Myometrial cell (primary cell): ENCODE data around the gene NUP188. TPM values are rescaled to one million over a fixed set of nuclear protein-coding genes. Genes with fewer than 3 reads are reported as not detected.

Experiments
- total RNA-seq: library from RNA; depleted of rRNA; stranded (reverse); fragments of >200 nt; gene quantifications from 2 replicates; pipeline ENCODE4 v1.2.3, GENCODE V29; 2015

Gene NUP188
- 30.8 and 37.9 TPM in 2 replicates for total RNA-seq

GRCh38 chr9:128947527-128948301, at the start of gene NUP188, which contains the start of gene DOLK:
Gene NUP188 (plus strand): TSS chr9:128947699. CDS start chr9:128947720, 21 bp downstream.
Gene DOLK (minus strand): TSS chr9:128947603. CDS start chr9:128947303, 300 bp downstream.

GRCh38 chr9:128920381-128921058, 27.0 kb upstream of the NUP188 start, which contains the start of gene PHYHD1:
Gene PHYHD1 (plus strand): TSS chr9:128920982. CDS start chr9:128922324, 1,342 bp downstream.

GRCh38 chr9:129028192-129028966, 80.9 kb downstream of the NUP188 start, which contains the start of gene SH3GLB2:
Gene SH3GLB2 (minus strand): TSS chr9:129028331. CDS start chr9:129028154, 177 bp downstream.

GRCh38 chr9:129036241-129036922, 88.9 kb downstream of the NUP188 start, which contains the start of gene MIGA2:
Gene MIGA2 (plus strand): TSS chr9:129036626. CDS start chr9:129040595, 3,969 bp downstream.

Other genes with a start within 250 kb of the NUP188 start
- 3.7 and 4.6 TPM in 2 replicates for gene PKN3, start 245.2 kb upstream of the NUP188 start, total RNA-seq
- gene ZDHHC12, start 223.6 kb upstream of the NUP188 start, total RNA-seq: 89.1 and 122 TPM in 2 replicates
- gene ZER1, start 175.8 kb upstream of the NUP188 start, total RNA-seq: 21.3 and 33.7 TPM in 2 replicates
- gene TBC1D13, start 160.4 kb upstream of the NUP188 start, total RNA-seq: 13.5 and 13.6 TPM in 2 replicates
- 28.0 and 40.4 TPM in 2 replicates for gene ENDOG, start 129.2 kb upstream of the NUP188 start, total RNA-seq
- 25.4 and 31.0 TPM in 2 replicates for gene SPOUT1, start 117.9 kb upstream of the NUP188 start, total RNA-seq
- 19.1 and 25.7 TPM in 2 replicates for gene KYAT1, start 65.7 kb upstream of the NUP188 start, total RNA-seq
- 39.2 and 44.1 TPM in 2 replicates for gene LRRC8A, start 65.6 kb upstream of the NUP188 start, total RNA-seq
- 5.5 and 9.7 TPM in 2 replicates for gene PHYHD1, start 26.7 kb upstream of the NUP188 start, total RNA-seq
- gene DOLK, start 96 bp upstream of the NUP188 start, total RNA-seq: 29.1 and 37.5 TPM in 2 replicates
- 38.6 and 39.2 TPM in 2 replicates for gene SH3GLB2, start 80.6 kb downstream of the NUP188 start, total RNA-seq
- gene MIGA2, start 88.9 kb downstream of the NUP188 start, total RNA-seq: 12.9 and 29.1 TPM in 2 replicates
- gene DOLPP1, start 133.4 kb downstream of the NUP188 start, total RNA-seq: 12.7 and 13.5 TPM in 2 replicates
- gene CRAT, start 163.1 kb downstream of the NUP188 start, total RNA-seq: 70.0 and 78.4 TPM in 2 replicates
- 225 and 240 TPM in 2 replicates for gene PTPA, start 163.7 kb downstream of the NUP188 start, total RNA-seq
- 49.4 and 63.7 TPM in 2 replicates for gene IER5L, start 230.6 kb downstream of the NUP188 start, total RNA-seq